GM18520 (cell line): ENCODE data around the gene TSPAN6.

Source experiments
- ATAC-seq: cut with Tn5 transposase; IDR thresholded peaks from one replicate; pipeline ENCODE4 v1.9.1; 2021; ENCODE audit not compliant: unreplicated experiment

Gene TSPAN6

GRCh38 chrX:100591256-100592051, 45.2 kb downstream of the TSPAN6 start:
- no peak for ATAC-seq

DNA sequence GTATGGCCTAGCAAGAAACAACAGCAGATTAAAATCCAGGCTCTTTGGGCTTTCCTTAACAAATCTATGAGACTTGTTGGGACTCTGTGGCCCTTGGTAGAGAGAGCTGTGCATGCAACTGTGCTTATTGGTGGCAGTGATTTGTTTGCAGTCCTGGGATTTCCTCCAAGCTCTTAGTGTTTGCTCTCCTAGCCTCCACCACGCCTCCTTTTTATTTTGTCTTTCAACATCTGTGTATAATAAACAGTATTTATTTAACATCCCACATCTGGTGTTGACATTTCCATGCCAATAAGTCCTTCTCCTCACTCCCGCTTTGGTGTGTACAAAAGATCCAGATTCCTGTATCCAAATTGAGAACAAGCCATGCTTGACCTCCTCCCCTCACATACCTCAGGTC, 48.7 kb downstream of the TSPAN6 start:
- ATAC-seq, result no peak

- no peak for ATAC-seq
Observed at GRCh38 chrX:100586747-100587146, 49.9 kb downstream of the TSPAN6 start.

- no peak for ATAC-seq
Observed at GRCh38 chrX:100584611-100585010, 52.0 kb downstream of the TSPAN6 start, which contains the start of gene TNMD. Gene TNMD (plus strand): TSS chrX:100584936. CDS start chrX:100585019, 83 bp downstream.
